Gastrocnemius medialis (tissue), 4 donors: ENCODE measurements around the gene UNC5C.

Experiments
- POLR2A ChIP-seq, 2 donors: fragments of 450-650 bp; IDR thresholded peaks; one replicate each; pipeline ENCODE4 v1.6.1; 2017; ENCODE audit warnings: antibody characterized with exemption in 2 of 2, mild to moderate bottlenecking in 2 of 2, moderate library complexity in 2 of 2
- TF ChIP-seq, protein P1 (sequence below), 5 experiments: fragments of 450-650 bp in 3 of 5; fragments of 200-600 bp in 2 of 5; sonication (generic) in 2 of 5; IDR thresholded peaks in 4 of 5; conservative IDR thresholded peaks in 1 of 5; 1 replicate in 4 of 5; 2 replicates in 1 of 5; pipeline ENCODE4 v1.5.1; 2016 to 2019; ENCODE audit warnings: antibody characterized with exemption in 5 of 5, mild to moderate bottlenecking in 3 of 5, moderate library complexity in 3 of 5

DNA sequence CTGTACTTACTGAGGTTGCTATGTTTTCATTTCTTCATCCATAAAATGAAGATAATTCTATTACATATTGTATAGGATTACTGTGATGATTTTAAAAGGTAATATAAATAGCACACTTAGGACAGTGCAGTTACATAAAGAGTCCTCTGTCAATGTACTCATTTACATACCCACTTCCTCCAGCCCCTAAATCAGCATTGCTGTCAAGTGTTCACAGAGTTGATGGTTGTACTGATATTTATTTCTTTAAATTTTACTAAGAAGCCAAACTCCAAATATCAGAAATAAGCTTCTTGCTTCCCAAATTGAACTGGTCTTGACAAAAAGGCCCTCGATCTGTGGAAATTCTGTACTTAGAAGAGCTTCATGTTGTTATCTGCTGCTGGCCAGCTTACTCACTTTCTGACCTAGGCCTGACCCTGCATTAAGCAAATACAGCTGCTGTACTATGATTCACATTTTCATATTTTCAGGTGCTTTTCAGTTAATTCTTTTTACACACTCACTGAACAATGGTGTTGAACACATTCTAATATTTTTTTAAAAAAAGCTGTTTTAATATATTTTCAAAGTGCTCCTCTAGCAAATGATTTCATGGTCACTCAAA lies 259.6 kb downstream of the UNC5C start:
- TF ChIP-seq, protein P1, sequence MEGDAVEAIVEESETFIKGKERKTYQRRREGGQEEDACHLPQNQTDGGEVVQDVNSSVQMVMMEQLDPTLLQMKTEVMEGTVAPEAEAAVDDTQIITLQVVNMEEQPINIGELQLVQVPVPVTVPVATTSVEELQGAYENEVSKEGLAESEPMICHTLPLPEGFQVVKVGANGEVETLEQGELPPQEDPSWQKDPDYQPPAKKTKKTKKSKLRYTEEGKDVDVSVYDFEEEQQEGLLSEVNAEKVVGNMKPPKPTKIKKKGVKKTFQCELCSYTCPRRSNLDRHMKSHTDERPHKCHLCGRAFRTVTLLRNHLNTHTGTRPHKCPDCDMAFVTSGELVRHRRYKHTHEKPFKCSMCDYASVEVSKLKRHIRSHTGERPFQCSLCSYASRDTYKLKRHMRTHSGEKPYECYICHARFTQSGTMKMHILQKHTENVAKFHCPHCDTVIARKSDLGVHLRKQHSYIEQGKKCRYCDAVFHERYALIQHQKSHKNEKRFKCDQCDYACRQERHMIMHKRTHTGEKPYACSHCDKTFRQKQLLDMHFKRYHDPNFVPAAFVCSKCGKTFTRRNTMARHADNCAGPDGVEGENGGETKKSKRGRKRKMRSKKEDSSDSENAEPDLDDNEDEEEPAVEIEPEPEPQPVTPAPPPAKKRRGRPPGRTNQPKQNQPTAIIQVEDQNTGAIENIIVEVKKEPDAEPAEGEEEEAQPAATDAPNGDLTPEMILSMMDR (IDR thresholded peaks at IDR 0.05 in 4 of 5, conservative IDR thresholded peaks at IDR 0.05 in 1 of 5), result no peak
- TF ChIP-seq POLR2A (IDR thresholded peaks at IDR 0.05), result no peak
